HTR-8/SVneo (cell line): ENCODE measurements around the gene BTN3A1.
"Not testable (repeated sequence)": the region's sequence is repeated elsewhere in the genome, so short reads cannot be mapped to it uniquely, and the experiment has no call there.

Experiments
- DNase-seq: peaks from one replicate; pipeline ENCODE4 v3.0.0; 2011; ENCODE audit warnings: low spot score, mixed read lengths; ENCODE audit not compliant: insufficient read length
- FAIRE-seq: peaks from 2 replicates; lab custom pipeline; 2011; peaks lifted over from hg19 to GRCh38; lab: Jason Lieb, UNC

The BTN3A1 gene

DNA sequence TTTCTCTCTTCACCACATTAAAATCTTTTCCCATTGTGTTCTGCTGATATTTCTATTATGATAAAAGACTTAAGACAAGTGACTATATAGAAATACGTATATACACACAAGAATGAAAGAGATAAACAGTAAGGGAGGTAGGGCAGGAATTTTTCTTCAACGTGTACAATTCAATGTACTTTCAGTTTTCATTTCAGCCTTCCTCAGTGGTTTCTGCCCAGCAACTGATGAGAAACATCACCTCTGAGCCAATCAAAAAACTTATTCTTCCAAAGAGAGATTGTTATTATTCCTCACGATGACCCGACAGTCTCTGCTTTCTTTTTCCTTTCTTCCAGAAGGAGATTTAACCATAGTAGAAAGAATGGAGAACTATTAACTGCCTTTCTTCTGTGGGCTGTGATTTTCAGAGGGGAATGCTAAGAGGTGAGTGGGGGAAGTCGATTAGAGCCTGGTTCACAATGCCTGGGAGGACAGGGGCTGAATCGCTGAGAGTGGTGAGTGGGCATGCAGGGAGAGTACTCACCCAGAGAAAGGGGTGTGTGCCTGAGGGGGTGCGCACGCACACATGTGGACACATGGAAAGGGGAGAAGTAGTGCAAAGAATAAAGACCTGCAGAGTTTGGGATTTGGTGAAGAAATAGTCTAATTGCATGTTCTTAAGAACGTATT is at the start of gene BTN3A1:
Gene BTN3A1 (plus strand): TSS at position 289 of the 672 bp plus-strand sequence. CDS start 3,289 bp downstream, outside the sequence.
- no peak for FAIRE-seq
- DNase-seq = peak; percentile 61

DNA sequence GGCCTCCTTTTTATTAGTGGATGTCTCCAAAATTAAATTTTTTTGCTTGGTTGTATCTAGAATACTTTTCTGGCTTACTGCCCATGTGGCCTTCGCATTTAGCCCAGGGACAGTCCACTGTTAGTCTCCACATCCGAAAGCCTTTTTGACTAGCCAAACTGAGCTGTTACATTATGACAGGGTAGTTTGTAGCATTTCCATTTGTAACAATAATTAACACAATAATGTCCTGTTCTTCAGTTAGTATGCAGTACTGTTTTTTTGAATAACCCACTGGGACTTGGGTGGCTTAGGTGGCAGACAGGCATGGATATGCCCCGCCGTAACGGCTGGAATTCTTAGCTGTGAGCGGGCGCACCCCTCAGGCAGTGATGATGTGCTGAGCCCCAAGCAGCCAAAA is 49.8 kb upstream of the BTN3A1 start:
- no peak for DNase-seq
- no peak for FAIRE-seq

DNA sequence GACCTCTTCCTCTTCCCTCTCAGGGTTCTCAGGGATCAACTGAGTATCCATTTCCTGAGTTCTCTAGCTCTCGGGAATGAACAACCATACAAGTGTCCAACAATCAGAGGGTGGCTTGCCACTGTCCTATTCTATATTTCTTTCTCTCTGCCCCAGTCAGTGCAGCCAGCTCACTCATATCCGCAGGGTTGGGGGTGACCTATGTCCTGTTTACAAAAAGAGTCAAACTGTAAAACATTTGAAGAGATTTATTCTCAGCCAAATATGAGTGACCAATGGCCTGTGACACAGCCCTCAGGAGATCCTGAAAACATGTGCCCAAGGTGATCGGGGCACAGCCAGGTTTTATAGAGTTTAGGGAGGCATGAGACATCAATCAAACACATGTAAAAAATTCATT is 47.9 kb upstream of the BTN3A1 start:
- no peak for FAIRE-seq
- no peak for DNase-seq

DNA sequence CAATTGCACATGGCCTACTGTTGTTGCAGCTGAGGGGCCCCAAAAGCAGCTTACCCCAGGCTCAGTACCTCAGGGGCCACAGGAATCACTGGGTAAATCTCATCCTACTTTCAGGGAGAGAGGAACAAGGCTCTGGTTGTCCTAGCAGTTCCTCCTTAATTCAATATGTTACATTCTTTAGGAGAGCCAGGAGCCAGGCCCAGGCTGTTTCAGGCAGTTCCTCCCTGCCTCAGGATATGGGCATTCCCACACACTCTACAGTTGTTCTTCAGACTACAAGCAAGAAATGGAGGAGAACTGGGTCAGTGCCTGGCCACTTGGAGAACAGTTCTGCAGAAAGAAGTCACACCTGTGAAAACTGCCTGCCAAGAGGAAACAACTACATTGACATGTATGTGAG is 46.7 kb upstream of the BTN3A1 start:
- no peak for FAIRE-seq
- DNase-seq = no peak

DNA sequence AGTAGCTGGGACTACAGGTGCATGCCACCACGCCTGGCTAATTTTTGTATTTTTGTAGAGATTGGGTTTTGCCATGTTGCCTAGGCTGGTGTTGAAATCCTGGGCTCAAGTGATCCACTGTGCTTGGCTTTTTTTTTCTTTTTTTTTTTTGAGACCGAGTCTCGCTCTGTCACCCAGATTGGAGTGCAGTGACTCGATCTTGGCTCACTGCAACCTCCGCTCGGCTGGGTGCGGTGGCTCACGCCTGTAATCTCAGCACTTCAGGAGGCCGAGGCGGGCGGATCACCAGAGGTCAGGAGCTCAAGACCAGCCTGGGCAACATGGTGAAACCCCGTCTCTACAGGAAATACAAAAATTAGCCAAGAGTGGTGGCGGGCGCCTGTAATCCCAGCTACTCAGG is 44.5 kb upstream of the BTN3A1 start:
- DNase-seq, FAIRE-seq: not testable (repeated sequence)

DNA sequence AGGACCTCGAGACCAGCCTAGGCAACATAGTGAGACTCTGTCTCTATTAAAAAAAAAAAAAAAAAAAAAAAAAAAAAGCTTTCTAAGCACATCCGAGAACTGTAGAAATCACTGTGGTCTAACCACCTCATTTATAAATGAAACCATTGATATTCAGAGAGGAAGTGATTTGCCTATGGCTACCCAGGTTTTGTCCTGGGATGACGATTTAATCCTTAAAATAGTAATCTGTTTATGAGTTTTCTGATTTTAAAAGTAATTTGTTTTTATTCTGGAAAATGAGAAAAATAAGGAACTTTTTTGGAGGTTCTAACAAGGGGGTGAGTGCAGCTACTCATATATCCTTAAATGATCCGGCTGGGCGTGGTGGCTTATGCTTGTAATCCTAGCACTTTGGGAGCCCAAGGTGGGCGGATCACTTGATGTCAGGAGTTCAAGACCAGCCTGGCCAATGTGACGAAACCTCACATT is 43.5 kb upstream of the BTN3A1 start:
- no peak for FAIRE-seq
- DNase-seq = no peak

DNA sequence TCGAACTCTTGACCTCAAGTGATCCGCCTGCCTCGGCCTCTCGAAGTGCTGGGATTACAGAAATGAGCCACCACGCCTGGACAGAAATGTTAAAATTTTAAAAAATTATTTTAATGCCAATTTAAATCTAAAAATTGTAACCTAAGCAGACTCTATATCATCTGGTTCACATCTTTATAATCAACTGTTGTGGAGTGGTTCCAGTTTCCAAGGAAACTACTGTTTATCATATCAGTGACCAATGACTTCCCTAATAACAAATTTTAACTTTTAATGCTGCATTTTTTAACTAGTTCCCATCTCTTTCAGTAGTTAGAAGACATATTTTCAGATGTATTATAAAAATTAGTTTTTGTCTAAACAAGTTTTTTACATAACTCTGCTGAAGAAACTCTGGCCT is 42.3 kb upstream of the BTN3A1 start:
- FAIRE-seq (no peak), DNase-seq (no peak)

DNA sequence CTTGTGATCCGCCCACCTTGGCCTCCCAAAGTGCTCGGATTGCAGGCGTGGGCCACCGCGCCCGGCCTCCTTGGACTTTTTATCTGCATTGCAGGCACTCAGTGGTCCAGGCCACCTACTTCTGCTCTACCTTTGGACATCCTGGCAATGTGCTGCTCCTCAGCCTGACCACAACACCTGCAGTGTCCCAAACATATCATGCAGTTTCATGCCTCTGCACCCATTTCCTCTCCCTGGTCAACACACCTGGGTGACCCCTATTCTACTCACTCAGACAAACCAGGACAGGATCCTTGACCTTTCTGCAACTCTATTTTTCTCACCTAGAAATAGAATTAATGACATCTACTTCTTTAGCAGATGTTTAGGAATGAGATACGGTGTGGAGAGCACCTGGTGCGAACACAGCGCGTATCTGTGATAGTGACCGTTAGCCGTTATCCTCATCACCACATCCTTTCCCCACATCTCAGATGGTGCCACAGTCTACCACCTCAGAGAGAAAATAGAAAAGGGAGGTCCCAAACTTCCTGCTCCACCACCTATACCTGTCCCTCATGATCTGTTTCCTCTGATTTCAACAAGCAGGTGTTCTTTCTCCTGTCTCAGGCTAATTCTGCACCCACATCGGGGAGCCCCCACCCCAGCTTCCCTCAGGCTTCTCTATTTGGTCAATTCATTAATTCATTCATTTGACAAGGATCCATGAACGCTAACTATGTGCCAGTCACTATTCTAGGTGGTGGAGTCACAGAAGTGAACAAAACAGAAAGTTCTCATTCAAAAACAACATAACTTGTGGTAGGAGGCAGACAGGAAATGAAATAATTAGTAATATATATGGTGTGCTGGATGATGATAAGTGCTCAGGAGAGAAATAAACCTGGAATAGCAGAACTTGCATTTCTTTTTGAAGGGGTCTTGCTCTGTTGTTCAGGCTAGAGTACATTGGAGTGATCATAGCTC is 41.3 kb upstream of the BTN3A1 start:
- FAIRE-seq (no peak), DNase-seq (no peak)

DNA sequence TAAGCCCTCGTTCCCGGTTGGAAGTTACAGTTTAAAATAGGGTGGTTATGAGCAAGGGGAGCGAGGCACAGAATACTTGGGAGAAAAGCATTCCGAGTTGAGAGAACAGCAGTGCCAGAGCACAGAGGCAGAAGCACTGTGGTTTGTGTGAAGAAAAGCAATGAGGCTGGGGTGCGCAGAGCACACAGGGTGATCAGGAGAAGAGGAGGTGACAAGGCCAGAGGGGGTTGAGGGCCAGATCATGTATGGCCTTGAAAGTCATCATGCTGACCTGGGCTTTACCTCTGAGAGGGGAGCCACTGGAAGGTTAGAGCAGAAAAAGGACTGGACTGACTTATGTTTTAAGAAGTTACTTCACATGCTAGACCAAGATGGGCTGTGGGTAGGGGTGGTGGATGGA is 40.5 kb upstream of the BTN3A1 start:
- FAIRE-seq (no peak), DNase-seq (no peak)

DNA sequence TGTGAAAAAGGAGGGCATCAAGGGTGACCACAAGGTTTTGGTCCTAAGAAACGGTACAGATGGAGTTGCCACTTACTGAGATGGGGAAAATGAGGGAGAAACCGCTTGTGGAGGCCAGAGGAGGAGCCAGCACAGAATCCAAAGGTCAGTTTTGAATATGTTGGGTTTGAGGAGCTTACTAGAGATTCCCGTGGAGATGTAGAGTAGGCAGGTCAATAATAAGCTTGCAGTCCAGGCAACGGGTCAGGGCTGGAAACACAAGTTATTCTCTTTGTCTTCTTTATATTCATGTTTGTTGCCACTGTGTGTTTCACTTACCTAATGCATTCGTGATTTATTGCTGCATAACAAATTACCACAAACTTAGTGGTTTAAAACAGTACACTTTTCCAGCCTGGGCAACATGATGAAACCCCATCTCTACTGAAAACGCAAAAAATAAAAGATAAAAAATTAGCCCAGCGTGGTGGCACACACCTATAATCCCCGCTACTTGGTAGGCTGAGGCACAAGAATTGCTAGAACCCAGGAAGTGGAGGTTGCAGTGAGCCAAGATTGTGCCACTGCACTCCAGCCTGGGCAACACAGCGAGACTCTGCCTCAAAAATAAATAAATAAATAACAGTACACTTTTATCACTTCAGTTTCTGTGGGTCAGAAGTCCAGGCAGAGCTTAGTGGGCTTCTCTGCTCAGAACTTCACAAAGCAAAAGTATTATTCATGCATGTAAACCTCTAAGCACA is 39.8 kb upstream of the BTN3A1 start:
- FAIRE-seq (no peak), DNase-seq (no peak)

DNA sequence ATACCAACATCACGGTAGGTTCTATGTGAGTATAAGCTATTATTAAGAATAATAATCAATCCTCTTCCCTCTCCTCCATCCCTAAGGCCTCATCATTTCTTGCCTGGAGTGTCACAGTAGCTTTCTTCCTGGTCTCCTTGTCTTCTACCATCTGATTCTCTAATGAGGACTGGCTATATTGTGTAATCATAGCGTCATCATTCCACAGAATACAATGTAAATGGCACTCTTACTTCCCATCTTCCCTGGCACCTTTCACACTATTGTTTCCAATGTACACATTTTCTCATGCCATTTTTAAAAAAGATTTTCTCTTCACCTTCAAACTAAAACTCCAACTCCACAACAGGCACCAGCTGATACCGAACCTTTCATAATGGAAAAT is 39.2 kb upstream of the BTN3A1 start:
- FAIRE-seq (no peak), DNase-seq (no peak)

DNA sequence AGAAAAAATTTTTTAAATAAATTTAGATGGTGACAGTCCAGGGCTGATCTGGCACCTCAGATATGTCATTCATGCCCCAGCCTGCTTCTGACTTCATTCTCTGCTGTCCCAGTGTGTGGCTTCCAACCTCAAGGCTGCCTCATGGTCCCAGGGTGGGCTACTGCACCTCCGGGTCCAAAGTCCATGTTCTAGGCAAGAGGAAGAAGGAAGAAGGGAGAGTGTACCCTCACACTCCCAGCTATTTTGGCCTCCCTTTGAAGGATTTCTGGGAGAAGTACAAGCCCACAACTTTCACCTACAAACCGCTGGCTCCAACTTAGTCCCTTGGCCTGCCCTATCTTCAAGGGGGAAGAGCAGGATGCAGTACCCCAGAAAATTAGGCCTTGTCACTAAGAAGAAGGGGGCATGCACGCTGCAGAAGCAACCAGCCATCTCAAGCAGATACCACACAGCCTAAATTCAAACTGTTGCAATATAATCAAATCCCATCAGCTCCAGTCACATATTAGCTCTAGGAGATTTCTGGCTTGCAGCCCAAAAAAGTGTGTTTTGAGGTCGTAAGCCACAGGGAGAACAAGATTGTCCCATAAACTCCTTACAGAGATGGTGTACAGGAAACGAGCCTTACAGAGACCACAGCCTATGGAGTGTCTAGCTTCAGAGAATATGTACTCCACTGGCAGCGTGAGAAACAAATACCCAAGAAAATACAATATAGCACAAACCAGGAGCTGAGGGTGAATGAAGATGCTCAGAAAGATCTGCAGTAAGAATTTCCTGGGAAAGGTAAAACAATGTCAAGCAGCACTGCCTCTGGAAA is 38.0 kb upstream of the BTN3A1 start:
- no peak for FAIRE-seq
- DNase-seq = no peak

DNA sequence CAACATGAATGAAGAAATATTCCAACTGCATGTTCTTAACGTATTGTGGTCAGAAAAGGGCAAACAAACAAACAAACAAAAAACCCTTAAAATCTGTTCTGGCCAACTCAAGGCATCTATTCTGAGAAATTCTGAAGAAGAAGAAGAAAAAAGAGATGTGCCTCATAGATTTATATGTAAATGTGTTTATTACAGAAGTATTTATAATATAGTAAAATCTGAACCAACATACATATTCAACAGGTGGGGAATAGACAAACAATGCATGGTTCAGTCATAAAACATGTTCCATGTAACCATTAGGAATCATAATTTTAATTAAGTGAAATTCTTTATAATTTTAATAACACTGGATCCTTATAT is 36.5 kb upstream of the BTN3A1 start:
- no peak for DNase-seq
- no peak for FAIRE-seq

DNA sequence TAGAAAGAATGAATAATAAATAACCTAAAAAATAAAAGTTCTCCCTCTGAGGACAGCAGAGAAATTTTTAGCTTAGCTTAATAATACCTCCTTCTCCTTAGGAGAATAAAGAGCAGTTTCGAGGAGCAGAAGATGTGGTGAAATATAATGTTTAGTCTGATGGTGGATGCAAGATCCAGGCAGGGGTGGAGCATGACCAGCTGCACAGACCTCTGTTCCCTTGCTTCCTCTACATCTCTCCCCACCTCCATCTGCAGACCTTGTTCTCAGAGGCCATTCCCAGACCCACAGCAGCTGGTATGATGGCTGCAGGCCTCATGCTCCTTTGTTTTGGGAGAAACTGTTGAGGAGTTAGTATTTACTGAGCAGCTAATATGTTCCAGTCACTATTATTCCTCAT is 35.6 kb upstream of the BTN3A1 start:
- DNase-seq (no peak), FAIRE-seq (no peak)

DNA sequence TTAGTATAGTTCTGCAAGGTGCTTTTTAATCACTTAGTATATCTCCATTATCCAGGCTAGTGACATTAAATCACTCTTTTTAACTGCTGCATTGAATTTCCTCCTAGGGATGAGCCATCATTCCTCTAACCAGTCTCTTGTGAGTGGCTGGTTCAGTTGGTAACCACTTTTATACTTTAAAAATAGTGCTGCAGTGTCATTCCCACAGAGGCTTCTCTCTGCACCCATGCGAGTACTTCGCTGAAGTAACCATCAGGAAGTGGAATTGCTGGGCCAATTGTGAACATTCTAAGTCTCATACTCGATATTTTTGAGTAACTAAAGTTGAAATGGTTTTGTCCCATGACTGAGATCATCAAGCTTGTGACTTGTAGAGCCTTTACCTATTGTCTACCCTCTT is 35.0 kb upstream of the BTN3A1 start:
- FAIRE-seq = no peak
- DNase-seq = no peak

DNA sequence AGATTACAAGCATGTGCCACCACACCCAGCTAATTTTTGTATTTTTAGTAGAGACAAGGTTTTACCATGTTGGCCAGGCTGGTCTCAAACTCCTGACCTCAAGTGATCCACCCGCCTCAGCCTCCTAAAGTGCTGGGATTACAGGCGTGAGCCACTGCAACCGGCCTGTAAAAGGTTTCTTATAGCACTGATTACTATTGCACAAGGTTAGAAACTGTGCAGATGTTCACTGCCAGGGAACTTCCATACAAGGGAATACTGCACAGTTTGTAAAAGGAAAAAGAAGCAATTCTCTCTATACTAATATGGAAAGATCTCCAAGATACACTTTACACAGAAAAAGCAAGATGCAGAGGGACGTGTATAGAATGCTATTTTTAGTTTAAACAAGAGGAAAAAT is 30.3 kb upstream of the BTN3A1 start:
- not testable (repeated sequence) for FAIRE-seq, DNase-seq

DNA sequence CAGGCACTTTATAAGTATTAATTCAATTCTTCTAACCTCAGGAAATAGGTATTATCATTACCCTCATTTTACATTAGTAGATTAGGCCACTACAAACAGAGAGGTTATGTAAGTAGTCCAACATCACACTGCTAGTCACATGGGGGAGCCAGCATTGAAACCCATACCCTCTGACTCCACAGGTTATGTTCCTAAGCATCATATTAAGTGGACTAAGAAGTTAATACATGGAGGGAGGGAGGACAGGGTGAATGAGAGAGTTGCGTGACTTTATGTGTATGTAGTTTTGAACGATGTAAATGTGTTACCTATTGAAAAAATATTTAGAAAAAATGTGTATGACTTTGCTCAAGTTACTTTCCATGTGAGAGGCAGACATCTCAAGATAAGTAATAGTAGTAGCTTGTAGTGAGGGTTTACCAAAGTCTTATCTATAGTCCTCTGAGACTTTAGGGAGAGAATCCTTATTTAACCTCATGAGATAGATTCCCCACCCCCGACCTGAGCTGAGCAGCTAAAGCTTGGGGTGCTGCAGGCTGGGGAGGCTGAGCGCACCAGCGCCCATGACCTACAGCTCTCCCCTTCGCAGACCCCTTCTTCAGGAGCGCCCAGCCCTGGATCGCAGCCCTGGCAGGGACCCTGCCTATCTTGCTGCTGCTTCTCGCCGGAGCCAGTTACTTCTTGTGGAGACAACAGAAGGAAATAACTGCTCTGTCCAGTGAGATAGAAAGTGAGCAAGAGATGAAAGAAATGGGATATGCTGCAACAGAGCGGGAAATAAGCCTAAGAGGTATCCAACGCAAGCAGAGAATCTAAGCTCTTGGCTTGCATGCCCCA is 29.5 kb upstream of the BTN3A1 start:
- no peak for DNase-seq
- no peak for FAIRE-seq

DNA sequence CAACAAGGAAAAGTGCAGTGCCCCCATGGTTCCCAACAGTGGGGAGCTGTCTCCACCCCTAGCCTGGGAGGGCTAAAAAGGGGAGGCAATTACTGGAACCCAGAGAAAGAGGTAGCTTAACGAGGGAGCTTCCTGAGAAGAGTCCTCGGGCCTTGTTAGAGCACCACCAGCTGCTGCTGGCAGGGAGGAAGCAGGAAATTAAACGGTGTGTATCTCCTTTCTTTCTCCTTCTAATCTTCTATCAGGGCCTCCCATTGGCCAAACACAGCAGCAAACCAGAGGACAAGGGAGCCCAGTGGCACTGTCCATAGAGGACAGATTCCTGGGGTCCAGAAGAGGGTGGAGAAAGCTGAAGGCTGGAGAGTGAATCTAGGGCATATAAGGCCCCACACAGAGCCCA is 26.8 kb upstream of the BTN3A1 start:
- no peak for FAIRE-seq
- DNase-seq = no peak

DNA sequence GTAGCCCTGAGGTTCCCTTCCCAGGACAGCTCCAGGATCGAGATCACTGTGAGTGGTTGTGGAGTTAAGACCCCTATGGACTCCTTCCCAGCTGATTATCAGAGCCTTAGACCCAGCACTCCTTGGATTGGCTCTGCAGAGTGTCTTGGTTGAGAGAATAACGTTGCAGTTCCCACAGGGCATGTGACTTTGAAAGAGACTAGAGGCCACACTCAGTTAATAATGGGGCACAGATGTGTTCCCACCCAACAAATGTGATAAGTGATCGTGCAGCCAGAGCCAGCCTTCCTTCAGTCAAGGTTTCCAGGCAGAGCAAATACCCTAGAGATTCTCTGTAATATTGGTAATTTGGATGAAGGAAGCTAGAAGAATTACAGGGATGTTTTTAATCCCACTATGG is 24.4 kb upstream of the BTN3A1 start:
- DNase-seq (no peak), FAIRE-seq (no peak)
